Stimulated activated CD8-positive, alpha-beta memory T cell treated with anti-CD3 and anti-CD28 coated beads, Interleukin-2, amount 100 ng/mL, for 1 hour (primary cell): Measurements from ENCODE around the gene NFKBIB.
"Not testable (repeated sequence)": the region's sequence is repeated elsewhere in the genome, so short reads cannot be mapped to it uniquely, and the experiment has no call there.

ENCODE experiments used
- DNase-seq, 2 donors: peaks; one replicate each; pipeline ENCODE4 v3.0.0-alpha.2; 2020; ENCODE audit warnings: low read depth in 2 of 2

NFKBIB gene, protein sequence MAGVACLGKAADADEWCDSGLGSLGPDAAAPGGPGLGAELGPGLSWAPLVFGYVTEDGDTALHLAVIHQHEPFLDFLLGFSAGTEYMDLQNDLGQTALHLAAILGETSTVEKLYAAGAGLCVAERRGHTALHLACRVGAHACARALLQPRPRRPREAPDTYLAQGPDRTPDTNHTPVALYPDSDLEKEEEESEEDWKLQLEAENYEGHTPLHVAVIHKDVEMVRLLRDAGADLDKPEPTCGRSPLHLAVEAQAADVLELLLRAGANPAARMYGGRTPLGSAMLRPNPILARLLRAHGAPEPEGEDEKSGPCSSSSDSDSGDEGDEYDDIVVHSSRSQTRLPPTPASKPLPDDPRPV

DNA sequence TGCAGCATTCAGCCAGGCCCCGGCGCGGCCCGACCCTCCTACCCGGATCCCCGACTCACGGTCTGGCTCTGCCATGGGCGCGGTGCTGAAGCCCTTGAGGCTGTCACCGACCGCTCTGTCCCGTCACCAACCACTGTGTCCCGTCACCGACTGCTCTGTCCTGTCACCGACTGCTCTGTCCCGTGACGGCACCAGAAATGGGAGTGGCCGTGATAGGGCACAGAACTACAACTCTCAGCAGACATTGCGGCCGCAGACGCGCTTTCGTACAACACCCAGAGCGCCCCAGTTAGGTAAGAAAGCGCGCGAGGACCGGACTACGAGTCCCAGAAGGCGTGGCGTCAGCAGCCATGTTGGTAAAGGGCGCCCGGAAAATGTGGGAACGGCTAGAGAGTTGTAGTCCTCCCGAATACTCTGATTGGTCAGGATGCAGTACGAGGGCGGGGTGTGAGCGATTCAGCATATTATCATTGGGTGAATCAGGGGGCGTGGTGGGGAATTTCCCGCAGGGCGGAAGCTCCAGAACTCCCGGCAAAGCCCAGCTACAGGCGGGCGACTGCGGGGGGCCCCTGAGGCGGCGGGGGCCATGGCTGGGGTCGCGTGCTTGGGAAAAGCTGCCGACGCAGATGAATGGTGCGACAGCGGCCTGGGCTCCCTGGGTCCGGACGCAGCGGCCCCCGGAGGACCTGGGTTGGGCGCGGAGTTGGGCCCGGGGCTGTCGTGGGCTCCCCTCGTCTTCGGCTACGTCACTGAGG is at the start of gene NFKBIB, which contains the start of gene SIRT2:
NFKBIB (plus strand) TSS at position 523 of the 755 bp plus-strand sequence; CDS start at position 587, 64 bp downstream.
SIRT2 (minus strand) TSS at position 172 of the 755 bp plus-strand sequence; CDS start at position 75, 97 bp downstream.
- DNase-seq = peak; percentile 96 to 98

DNA sequence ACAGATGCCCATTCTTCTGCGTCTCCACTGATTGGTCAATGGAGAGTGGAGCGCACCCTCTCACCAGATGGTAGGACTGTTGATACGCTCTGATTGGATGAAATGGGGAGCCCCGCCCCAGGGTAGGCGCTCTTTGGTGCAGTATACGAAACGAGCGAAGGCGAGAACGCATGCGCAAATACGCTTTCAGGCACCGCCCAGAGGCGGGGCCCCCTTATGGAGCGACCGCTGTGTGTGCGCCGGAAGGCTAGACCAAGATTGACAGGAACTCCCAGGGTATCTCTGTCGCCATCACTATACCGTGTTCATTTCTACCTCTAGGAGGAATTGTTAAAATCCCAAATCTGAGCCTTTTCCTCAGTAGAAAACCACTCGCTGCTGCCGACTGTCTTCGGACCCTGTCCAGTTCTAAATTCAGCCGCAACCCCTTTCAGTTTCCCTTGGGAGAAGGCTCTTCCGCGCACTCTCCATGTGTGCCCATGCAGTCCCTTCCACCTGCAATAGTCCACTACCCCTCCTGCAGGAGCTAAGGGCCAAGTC is 49.3 kb upstream of the NFKBIB start:
- peak in 1 of 2 donors; percentile 97 for DNase-seq

DNA sequence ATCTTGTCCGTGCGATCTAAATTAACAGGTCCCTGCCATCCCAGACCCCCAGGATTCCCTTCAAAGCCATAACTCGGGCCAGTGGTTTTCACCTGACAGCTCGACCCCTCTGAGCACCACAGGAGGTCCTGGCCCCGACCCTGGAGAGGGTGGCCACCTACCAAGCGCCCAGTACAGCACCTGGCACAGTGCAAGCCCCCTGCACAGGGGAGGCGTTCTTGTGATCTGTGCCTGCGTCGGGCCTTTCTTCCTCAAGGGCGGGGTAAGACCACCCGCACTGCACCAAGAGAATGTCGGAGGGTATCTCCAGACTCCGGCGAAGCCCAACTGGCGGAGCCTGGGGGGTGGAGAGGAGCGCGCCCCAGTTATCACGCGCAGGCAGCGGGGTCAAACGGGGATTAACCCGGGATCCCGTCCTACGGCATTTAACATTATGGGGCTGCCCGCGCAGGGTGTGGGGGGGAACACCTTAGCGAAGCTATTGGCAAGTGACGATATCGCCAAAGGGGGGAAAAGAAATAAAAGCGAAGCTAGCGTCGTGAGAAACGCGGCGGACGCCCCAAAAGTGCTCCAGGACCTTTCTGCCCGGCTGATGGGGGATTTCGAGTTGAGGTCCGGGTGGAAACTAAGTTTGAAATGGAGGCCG is 48.7 kb upstream of the NFKBIB start:
- no peak for DNase-seq

DNA sequence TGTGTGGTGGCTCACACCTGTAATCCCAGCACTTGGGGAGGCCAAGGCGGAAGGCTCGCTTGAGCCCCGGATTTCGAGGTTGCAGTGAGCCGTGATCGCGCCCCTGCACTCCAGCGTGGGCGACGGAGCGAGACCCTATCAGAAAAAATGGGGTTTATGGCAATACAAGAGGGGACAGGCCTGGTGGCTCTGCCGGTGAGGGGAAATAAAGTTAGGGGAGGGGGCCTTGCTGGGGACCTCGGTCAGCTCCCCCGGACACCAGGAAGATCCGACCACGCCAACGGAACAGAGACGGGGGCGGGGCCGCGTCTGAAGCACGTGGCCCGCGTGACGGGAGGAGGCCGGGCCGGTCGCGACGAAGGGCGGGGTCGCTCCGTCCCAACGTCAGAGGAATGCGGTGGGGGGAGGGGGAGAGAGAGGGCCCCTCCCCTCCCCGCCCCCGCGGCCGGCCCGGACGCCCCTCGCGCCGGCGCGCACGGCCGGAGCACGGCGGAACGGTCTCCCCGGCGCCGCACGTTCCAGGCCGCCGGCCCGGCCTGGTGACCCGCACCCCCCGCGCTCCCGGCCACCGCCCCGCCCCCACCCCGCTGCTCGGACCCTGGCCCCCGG is 48.0 kb upstream of the NFKBIB start:
- DNase-seq = peak; percentile 72 to 86

DNA sequence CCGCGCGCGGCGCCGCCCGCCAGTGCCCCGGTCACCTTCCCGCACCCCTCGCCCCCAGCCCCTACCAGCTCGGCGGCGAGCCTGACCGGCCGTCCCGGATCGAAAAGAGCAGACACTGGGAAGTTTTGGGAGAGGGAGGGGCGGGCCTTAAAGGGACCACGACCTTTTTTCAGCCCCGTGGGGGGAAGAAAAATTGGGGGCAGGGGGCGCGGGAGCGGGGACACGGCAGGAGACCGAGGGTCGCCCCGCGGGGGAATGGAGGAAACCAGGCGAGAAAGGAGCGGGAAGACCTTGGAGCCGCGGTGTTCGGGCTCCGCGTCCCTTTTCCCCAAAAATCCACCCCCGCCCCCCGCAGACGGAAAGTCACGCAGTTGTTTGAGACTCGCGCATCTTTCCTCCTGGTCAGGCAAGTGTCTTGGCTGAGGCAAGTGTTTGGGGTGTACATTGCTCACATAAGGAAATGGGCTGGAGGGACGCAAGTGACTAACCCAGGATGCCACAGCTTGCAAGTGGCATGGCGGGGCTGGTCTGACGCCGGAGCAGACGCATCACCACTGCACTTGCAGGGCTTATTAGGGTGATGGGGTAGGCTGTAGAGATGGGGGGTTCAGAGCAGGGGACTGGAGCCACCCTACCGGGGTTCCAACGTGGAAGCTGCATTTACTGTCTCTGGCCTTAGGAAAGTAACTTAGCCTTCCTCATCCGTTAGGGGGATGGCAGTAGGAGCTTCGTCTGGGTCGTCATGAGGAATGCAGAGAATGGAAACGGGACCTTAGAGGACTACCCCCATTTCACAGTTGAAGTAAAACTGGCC is 47.3 kb upstream of the NFKBIB start:
- DNase-seq = no peak

DNA sequence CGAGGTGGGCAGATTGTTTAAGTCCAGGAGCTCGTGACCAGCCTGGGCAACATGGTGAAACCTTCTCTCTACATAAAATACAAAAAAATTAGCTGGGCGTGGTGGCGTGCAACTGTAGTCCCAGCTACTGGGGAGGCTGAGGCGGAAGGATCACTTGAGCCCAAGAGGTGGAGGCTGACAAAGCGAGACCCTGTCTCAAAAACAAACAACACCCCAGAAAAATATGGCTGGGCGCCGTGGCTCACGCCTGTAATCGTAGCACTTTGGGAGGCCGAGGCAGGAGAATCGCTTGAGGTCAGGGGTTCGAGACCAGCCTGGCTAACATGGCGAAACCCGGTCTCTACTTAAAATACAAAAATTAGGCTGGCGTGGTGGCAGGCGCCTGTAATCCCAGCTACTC is 46.6 kb upstream of the NFKBIB start:
- no peak for DNase-seq

DNA sequence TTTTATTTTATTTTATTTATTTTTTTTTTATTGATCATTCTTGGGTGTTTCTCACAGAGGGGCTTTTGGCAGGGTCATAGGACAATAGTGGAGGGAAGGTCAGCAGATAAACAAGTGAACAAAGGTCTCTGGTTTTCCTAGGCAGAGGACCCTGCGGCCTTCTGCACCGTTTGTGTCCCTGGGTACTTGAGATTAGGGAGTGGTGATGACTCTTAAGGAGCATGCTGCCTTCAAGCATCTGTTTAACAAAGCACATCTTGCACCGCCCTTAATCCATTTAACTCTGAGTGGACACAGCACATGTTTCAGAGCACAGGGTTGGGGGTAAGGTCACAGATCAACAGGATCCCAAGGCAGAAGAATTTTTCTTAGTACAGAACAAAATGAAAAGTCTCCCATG is 44.8 kb upstream of the NFKBIB start:
- not testable (repeated sequence) for DNase-seq

DNA sequence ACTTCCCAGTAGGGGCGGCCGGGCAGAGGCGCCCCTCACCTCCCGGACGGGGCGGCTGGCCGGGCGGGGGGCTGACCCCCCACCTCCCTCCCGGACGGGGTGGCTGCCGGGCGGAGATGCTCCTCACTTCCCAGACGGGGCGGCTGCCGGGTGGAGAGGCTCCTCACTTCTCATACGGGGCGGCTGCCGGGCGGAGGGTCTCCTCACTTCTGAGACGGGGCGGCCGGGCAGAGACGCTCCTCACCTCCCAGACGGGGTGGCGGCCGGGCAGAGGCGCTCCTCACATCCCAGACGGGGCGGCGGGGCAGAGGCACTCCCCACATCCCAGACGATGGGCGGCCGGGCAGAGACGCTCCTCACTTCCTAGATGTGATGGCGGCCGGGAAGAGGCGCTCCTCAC is 44.0 kb upstream of the NFKBIB start:
- DNase-seq = not testable (repeated sequence)

DNA sequence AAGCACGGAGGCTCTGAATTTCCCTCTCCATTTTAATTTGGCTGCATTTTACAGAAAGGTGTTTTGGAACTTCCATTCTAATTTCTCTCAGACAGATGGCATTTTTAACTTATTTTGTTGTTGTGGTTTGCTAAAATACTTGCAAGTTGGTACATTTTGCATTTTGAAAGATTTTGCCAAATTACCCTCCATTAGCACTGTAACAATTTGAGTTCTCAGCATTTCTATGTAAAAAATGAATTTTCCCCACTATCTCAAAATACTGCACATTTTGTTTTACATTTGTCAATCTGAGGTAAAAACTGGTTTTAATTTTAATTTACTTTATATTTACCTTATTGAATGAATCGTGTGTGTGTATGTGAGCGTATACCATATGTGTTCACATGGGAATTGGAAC is 43.0 kb upstream of the NFKBIB start:
- DNase-seq = no peak

DNA sequence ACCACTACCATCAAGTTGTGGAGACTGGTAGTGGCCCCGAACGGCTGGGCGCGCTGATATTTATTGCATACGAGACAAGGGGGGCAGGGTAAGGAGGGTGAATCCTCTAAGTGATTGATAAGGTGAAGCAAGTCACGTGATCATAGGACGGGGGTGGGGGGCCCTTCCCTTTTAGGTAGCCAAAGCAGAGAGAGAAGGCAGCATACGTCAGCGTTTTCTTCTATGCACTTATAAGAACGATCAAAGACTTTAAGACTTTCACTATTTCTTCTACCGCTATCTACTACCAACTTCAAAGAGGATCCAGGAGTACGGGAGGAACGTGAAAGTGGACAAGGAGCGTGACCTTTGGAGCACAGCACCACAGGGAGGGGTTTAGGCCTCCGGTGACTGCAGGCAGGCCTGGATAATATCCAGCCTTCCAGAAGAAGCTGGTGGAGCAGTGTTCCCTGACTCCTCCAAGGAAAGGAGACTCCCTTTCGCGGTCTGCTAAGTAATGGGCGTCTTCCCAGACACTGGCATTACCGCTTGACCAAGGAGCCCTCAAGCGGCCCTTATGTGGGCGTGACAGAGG is 40.1 kb upstream of the NFKBIB start:
- DNase-seq = not testable (repeated sequence)

DNA sequence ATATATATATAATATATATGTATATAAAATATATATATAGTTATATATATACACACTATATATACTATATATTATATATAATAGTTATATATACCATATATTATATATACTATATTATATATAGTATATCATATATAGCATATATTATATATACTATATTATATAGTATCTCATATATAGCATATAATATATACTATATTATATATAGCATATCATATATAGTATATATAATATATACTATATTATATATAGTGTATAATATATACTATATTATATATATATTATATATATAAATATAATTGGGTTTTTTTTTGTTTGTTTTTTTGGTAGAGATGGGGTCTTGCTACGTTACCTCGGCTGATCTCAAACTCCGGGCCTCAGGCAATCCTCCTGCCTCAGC is 38.4 kb upstream of the NFKBIB start:
- DNase-seq = no peak

DNA sequence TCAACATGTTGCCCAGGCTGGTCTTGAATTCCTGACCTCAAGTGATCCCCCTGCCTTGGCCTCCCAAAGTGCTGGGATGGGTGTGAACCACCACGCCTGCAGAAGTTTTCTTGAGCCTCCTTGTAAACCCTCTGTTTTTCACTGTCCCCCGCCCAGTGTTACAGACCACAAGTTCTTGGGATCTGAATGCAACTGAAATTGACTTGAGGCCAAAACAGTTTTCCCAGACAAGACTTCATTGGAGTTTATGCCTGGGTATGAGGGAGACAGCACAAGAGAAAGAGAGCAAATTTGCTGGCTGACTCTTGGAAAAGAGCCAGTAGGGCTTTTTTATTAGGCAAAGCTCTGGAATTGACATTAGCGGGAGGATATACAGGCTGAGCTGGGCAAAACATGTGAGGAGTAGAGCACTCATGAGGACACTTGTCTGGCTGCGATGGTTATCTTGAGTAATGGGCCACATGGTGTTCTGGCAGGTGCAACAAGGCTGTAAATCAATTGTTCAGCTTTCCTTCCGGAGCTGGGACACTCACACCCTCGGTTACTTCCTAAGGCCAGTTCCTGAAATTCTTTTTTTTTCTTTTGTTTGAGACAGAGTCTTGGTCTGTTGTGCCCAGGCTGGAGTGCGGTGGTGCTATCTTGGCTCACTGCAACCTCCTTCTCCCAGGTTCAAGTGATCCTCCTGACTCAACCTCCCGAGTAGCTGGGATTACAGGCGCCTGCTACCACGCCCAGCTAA is 37.3 kb upstream of the NFKBIB start:
- DNase-seq = no peak

DNA sequence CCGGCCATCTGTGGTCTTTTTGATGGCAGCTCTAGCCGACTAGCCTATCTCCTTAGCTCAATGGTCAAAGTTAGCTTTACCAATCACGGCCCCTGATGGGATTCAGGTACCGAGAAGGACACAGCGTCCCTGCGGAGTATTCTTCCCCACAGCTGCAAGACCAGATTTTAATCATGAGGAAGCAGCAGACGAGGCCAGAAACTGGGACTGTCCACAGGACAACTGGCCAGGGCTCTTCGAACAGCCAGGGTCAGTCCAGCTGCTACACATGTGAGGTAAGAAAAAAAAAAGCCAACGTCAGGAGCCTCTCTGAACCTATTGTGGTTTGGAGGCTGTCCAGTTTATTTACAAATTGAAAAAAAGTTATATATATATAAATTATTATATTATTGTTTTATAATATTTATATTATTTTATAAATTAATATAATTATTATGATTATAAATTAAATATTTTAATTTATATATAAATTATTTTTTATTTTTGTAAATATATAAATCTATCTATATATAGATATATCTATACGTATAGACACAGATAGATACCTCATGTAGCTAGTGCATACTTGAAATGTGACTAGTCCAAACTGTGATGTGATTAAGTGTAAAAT is 32.5 kb upstream of the NFKBIB start:
- DNase-seq = no peak

DNA sequence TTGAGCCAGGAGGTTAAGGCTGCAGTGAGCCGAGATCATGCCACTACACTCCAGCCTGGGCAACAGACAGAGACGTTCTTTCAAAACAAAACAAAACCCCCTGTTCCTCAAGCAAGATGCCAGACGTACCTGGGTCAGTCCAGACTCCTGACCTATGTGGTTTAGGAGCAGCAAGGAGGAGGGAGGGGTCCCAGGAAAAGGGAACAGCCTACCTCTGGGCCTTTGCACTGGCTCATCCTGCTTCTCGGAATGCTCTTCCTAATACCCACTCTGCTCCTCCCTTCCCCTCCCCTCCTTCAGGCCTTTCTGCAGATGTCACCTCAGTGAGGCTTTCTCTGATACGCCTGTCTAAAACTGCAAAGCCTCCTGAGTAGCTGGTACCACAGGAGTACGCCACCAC is 31.2 kb upstream of the NFKBIB start:
- DNase-seq = no peak

DNA sequence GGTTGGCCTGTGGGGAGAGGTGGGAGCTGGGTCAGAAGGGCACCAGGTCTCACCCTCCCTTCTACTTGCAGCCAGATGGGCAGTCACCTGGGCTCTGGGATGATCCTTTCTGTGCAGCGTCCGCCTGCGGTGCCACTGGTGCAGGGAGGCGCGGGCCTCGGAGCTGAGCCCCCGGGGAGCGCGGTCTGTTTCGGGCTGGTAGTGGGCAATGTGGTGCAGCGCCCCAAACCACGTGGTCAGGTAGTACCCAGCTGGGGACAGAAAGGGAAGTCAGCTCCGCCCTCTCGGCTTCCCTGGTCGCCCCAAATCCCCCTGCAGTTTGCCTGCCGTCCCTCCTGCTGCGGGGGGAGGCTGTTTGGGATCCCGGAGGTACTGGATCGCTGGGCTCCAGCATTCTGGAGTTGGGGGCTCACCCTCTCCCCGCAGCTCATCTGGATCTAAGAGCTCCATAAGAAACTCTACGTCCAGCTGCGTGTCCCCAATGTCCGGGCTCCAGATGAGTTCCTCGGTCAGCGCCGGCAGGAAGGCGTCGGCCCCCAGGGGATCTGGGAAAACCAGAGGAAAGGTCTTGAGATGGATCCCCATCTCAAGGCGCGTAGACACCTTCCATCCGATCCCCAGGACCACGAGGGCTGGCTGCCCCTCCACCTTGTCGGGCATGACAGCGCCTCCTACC is 30.5 kb upstream of the NFKBIB start:
- no peak for DNase-seq

DNA sequence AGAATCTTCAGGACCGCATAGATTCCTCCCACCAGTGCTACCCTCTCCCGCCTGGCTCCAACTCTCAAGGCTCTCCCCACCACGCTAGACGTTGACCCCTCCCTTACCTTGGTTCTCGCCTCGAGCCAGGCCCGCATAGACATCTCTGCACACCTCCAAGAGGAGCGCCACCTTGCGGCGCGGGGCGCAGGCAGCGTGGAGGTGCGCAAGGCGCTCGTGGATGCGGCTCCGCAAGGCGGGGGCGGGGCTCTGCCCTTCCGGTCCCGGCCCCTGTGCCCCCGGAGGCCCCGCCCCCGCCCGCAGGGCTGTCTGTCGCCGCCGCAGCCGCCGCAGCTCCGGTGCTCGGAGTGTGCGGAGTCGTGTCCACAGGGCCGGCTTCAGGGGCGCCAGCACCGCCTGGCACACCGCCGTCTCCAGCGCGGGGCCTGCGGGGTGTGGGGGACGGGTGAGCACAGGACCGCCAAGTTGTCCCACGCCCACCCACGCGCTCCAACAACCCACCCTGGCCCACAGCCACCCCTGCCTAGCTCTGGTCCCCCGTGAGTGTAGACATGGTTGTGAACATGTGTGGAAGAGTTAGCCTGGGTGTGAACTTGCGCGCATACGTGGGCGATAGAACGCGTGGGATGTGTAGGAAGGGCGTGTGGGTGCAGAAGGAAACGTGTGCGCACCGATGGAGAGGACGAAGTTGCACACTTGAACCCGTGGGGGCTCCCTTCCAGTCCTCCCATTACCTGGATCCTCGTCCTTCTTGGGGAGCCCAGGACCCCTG is 29.7 kb upstream of the NFKBIB start:
- peak; percentile 84 to 88 for DNase-seq

DNA sequence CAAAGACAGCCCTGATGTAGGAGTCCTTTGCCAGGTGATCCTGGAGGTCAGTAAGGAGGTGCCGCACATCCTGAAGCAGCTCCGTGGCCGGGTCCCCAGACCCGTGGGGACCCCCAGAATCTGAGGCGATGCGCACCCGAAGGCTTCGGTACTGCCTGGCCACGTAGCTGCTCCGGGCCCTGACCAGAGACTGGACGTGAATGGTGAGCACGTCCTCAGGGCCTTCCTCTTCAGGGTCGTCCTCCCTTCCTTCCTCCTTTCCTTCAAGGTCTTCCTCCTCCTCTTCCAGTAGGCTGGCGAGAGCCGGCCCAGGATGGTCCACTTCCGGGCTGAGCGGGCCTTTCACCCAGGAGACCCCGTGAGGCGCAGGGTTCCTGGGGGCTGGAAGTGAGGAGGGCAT is 29.2 kb upstream of the NFKBIB start:
- no peak for DNase-seq

DNA sequence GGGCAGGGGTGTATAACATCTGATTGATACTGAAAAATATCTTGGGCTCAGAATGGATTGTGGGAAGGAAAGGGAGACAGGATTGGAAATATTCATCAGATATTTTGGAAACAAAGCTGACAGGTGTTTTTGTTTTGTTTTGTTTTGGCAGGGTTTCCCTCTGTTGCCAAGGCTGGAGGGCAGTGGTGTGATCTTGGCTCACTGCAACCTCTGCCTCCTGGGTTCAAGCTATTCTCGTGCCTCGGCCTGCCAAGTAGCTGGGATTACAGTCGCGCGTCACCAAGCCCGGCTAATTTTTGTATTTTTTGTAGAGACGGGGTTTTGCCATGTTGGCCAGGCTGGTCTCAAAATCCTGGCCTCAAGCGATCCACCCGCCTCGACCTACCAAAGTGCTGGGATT is 26.4 kb upstream of the NFKBIB start:
- DNase-seq = not testable (repeated sequence)
